T-cell (primary cell): ENCODE data around the gene SEL1L2. TPM values are rescaled to one million over a fixed set of nuclear protein-coding genes. Genes with fewer than 3 reads are reported as not detected.

Experiments used
- ATAC-seq, 4 experiments: fragments of 200-7000 bp in 3 of 4; fragments of 150-1000 bp in 1 of 4; cut with Tn5 transposase; replicated peaks in 1 of 4; 1 replicate in 3 of 4; 2 replicates in 1 of 4; pipeline ENCODE4 v1.10.0; 2021; ENCODE audit warnings: moderate library complexity in 3 of 4, mild to moderate bottlenecking in 2 of 4, moderate number of reproducible peaks in 1 of 4
- CTCF ChIA-PET, 2 donors: fragments of 300-600 bp; sonication (Branson Sonifier 250); formaldehyde crosslinking; loops; one replicate each; lab custom pipeline; 2022; ENCODE audit warnings: antibody characterized with exemption in 2 of 2; lab: Charles Lee
- POLR2A ChIA-PET, 2 donors: fragments of 300-600 bp; sonication (Branson Sonifier 250); formaldehyde crosslinking; loops; one replicate each; lab custom pipeline; 2022; ENCODE audit warnings: antibody characterized with exemption in 2 of 2; lab: Charles Lee
- DNase-seq, 35 experiments: peaks; one replicate each; pipeline versions ENCODE4 v3.0.0 to v3.0.0-alpha.2; 2013 to 2023
- H3K27ac ChIP-seq: one replicate; pipeline ENCODE4 v1.5.1; 2013; ENCODE audit warnings: low read length
- H3K27me3 ChIP-seq, 2 experiments: replicated peaks in 1 of 2; 1 replicate in 1 of 2; 2 replicates in 1 of 2; pipeline versions ENCODE4 v1.6.1 to v1.7.0; 2013; ENCODE audit warnings: low read length in 1 of 2, mixed read lengths in 1 of 2; ENCODE audit not compliant: control insufficient read depth in 2 of 2, insufficient read depth in 2 of 2; ENCODE audit errors: extremely low read depth in 1 of 2
- H3K36me3 ChIP-seq, 2 donors: 1 replicate in 1 of 2; 2 replicates in 1 of 2; pipeline versions ENCODE4 v1.6.1 to v1.7.0; 2013; ENCODE audit warnings: low read length in 1 of 2; ENCODE audit not compliant: control insufficient read depth in 2 of 2, insufficient read depth in 1 of 2; ENCODE audit errors: extremely low read depth in 1 of 2
- H3K4me1 ChIP-seq, 2 experiments: 1 replicate in 1 of 2; 2 replicates in 1 of 2; pipeline versions ENCODE4 v1.6.1 to v1.7.0; 2013; ENCODE audit warnings: low read length in 2 of 2, mixed read lengths in 1 of 2; ENCODE audit not compliant: insufficient read depth in 2 of 2, control insufficient read depth in 1 of 2; ENCODE audit errors: extremely low read depth in 1 of 2
- H3K4me3 ChIP-seq, 2 donors: 1 replicate in 1 of 2; 2 replicates in 1 of 2; pipeline versions ENCODE4 v1.5.1 to v1.7.0; 2013; ENCODE audit warnings: mild to moderate bottlenecking in 2 of 2, low read length in 1 of 2, moderate library complexity in 1 of 2; ENCODE audit not compliant: control insufficient read depth in 1 of 2; ENCODE audit errors: extremely low read depth in 1 of 2
- H3K9me3 ChIP-seq: 2 replicates; pipeline ENCODE4 v1.7.0; 2013
- H3K27ac Mint-ChIP-seq, 2 donors: one replicate each; pipeline ENCODE4 v1.8.0; 2020 to 2021; ENCODE audit warnings: mild to moderate bottlenecking in 2 of 2, mixed read lengths in 2 of 2
- H3K27me3 Mint-ChIP-seq, 2 donors: one replicate each; pipeline ENCODE4 v1.8.0; 2021 to 2022; ENCODE audit warnings: mixed read lengths in 2 of 2
- H3K36me3 Mint-ChIP-seq: one replicate; pipeline ENCODE4 v1.8.0; 2021; ENCODE audit warnings: mixed read lengths
- H3K4me1 Mint-ChIP-seq, 3 donors: one replicate each; pipeline ENCODE4 v1.8.0; 2020 to 2022; ENCODE audit warnings: mixed read lengths in 3 of 3, mild to moderate bottlenecking in 1 of 3
- H3K4me3 Mint-ChIP-seq, 3 donors: one replicate each; pipeline ENCODE4 v1.8.0; 2020 to 2022; ENCODE audit warnings: mild to moderate bottlenecking in 3 of 3, mixed read lengths in 3 of 3, moderate library complexity in 3 of 3
- H3K9me3 Mint-ChIP-seq, 3 donors: one replicate each; pipeline ENCODE4 v1.8.0; 2020 to 2022; ENCODE audit warnings: mixed read lengths in 3 of 3
- WGBS: methylation state at CpG from one replicate; pipeline ENCODE4 v1.1.5; 2013; ENCODE audit warnings: missing lambda C conversion rate; ENCODE audit not compliant: insufficient coverage; 5-methylcytosine and 5-hydroxymethylcytosine counted together
- total RNA-seq, 35 experiments: library from RNA in 6 of 35; stranded (reverse) in 6 of 35; fragments of 120-200 nt in 1 of 35; gene quantifications; one replicate each; pipeline versions ENCODE4 v1.2.1 to v1.2.4 and lab custom pipeline; 2013 to 2026

SEL1L2 gene
- total RNA-seq, 5 donors from 2014 or later (not counting 1 experiment from before 2014, with no cell fraction given), result not detected

DNA sequence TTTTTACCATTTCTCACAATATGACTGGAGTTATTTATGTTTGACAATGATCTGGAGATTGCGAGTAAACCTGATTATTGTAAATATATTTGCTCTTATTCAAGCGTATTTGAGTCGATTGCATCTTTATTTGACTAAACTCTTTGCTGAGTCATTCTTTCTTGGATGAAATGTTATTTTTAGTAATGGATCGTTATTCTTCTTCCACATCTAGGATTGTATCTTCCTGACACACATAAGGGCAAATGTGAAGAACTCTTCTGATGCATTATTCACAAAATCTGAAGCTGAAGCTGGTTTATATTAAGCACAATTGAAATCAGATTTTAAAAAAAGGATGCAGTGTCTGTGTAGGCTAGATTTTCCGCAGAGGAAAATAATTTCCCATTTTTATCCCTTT is 68.2 kb downstream of the SEL1L2 start:
- Mint-ChIP-seq H3K36me3 (no peaks in the 10 kb centered on the region), H3K4me1 (no peaks in the 10 kb centered on the region), H3K27ac (no peak overlapping the region), H3K9me3 (no peaks in the 10 kb centered on the region), H3K27me3 (peaks cover 3 to 5% of the 10 kb centered on the region in 2 donors), H3K4me3 (no peak overlapping the region)
- H3K27ac ChIP-seq, result no peak overlapping the region
- POLR2A ChIA-PET, result interaction anchor here in 1 of 2 donors (0.7 kb wide), 1 partner anchor 70 kb away, joined by 3 read pairs; no protein-coding TSS in a partner anchor
- H3K9me3 ChIP-seq, result no peaks in the 10 kb centered on the region
- no peaks in the 10 kb centered on the region for H3K27me3 ChIP-seq
- WGBS, result no CpG with 5 or more reads among the region's 5 CpGs
- DNase-seq, result no peak
- no peak for ATAC-seq
- H3K36me3 ChIP-seq, result no peaks in the 10 kb centered on the region
- CTCF ChIA-PET, result no interaction called here
- no peak overlapping the region for H3K4me3 ChIP-seq
- no peaks in the 10 kb centered on the region for H3K4me1 ChIP-seq

DNA sequence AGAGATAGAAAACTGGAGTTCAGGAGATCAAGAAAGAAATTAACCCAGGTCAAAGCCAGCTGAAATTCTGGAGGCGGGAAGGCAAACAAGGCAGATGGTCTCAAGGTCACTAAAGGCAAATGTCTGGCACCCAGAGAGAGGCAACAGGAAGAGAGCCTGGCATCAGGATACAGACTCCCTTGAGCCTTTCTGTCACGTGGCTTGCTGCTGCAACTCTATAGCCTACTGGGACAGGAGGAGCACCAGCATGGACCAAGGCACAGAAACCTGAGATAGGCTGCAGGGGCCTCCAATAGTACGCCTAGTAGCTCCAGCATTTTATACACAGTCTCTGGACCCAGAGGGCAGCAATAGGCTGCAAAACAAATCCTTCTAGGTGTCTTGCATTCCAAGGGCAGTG is 75.1 kb downstream of the SEL1L2 start:
- Mint-ChIP-seq H3K27me3 (peaks cover 0 to 5% of the 10 kb centered on the region in 2 donors), H3K4me3 (no peak overlapping the region), H3K9me3 (no peaks in the 10 kb centered on the region), H3K36me3 (no peaks in the 10 kb centered on the region), H3K27ac (no peak overlapping the region), H3K4me1 (no peaks in the 10 kb centered on the region)
- no peak for ATAC-seq
- Histone ChIP-seq H3K4me3 (no peak overlapping the region), H3K36me3 (no peaks in the 10 kb centered on the region), H3K9me3 (no peaks in the 10 kb centered on the region), H3K27ac (no peak overlapping the region), H3K4me1 (no peaks in the 10 kb centered on the region), H3K27me3 (no peaks in the 10 kb centered on the region)
- ChIA-PET CTCF (no interaction called here), POLR2A (no interaction called here)
- no peak for DNase-seq
- 63% methylated on average over 2 of the region's 3 CpGs for WGBS

DNA sequence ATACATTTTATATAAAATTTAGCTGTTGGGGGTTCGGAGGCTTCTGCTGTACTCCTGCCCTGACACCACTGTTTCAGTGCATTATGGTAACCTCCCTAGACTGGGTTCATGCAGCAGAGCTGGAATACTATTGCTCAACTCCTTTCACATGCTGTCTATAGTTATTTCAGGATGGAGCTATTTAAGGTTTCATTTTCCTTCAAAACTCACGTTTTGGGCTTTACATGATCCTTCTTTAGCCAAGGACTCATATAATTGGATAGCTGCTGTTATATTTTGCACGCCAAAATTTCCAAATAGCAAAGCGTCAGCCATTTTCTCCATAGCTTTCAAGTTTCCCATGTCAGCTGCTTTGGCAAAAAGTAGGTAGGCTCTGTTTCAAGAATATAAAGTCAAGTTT is 76.8 kb downstream of the SEL1L2 start:
- Histone ChIP-seq H3K4me3 (no peak overlapping the region), H3K27ac (no peak overlapping the region), H3K36me3 (no peaks in the 10 kb centered on the region), H3K9me3 (no peaks in the 10 kb centered on the region), H3K4me1 (no peaks in the 10 kb centered on the region), H3K27me3 (no peaks in the 10 kb centered on the region)
- no peak overlapping the region for H3K4me3 Mint-ChIP-seq
- DNase-seq (no peak), ATAC-seq (no peak)
- no peaks in the 10 kb centered on the region for H3K36me3 Mint-ChIP-seq
- peaks cover 0 to 3% of the 10 kb centered on the region in 2 donors for H3K27me3 Mint-ChIP-seq
- no CpG with 5 or more reads among the region's 4 CpGs for WGBS
- no peaks in the 10 kb centered on the region for H3K4me1 Mint-ChIP-seq
- H3K9me3 Mint-ChIP-seq, result no peaks in the 10 kb centered on the region
- CTCF ChIA-PET, result no interaction called here
- POLR2A ChIA-PET, result no interaction called here
- H3K27ac Mint-ChIP-seq, result no peak overlapping the region

DNA sequence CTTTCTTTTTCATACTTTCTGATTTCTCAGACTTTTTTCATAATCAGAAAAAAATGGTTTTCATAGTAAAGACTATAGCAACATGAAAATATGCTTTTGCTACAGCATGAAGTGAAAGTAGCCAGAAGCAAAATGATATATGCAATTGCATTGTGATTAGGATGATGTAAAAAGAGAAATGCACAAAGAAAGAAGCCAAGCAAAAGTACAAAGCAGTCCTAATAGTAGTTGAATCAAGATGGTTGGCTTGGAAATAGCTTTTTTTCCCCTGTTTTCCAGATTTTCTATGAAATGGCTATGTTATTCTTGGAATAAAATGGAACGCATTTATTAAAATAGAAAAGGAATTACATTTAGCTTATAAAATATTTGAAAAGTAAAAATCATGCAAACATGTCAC is 77.3 kb downstream of the SEL1L2 start:
- no peak for ATAC-seq
- no CpG with 5 or more reads among the region's 1 CpG for WGBS
- CTCF ChIA-PET, result no interaction called here
- DNase-seq, result no peak
- Histone ChIP-seq H3K27ac (no peak overlapping the region), H3K36me3 (no peaks in the 10 kb centered on the region), H3K4me1 (no peaks in the 10 kb centered on the region), H3K4me3 (no peak overlapping the region), H3K27me3 (no peaks in the 10 kb centered on the region), H3K9me3 (no peaks in the 10 kb centered on the region)
- no peak overlapping the region for H3K4me3 Mint-ChIP-seq
- POLR2A ChIA-PET, result no interaction called here
- no peaks in the 10 kb centered on the region for H3K9me3 Mint-ChIP-seq
- H3K4me1 Mint-ChIP-seq, result no peaks in the 10 kb centered on the region
- no peak overlapping the region for H3K27ac Mint-ChIP-seq
- H3K27me3 Mint-ChIP-seq, result peaks cover 0 to 3% of the 10 kb centered on the region in 2 donors
- no peaks in the 10 kb centered on the region for H3K36me3 Mint-ChIP-seq

DNA sequence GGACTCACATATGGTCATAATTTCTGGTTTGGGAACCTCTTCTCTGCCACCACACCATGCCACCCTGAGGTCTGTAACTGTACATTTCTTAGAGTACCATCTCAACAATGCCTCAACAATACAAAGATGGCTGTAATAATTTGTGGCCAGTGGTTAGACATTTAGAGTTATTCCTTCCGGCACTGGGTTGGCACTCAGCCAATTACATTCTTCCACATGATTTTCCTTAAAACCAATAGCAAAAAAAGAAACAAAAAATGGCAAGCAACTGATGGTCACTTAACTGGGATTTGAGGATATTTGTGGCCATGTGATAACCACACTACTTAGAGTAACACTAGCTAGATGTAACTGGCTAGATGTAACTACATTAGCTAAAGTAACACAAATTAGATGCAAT is 79.9 kb downstream of the SEL1L2 start:
- POLR2A ChIA-PET, result no interaction called here
- Mint-ChIP-seq H3K9me3 (no peaks in the 10 kb centered on the region), H3K36me3 (no peaks in the 10 kb centered on the region), H3K27ac (no peak overlapping the region), H3K4me3 (no peak overlapping the region), H3K4me1 (no peaks in the 10 kb centered on the region), H3K27me3 (peaks cover 0 to 3% of the 10 kb centered on the region in 2 donors)
- CTCF ChIA-PET, result no interaction called here
- ATAC-seq, result no peak
- Histone ChIP-seq H3K27ac (no peak overlapping the region), H3K27me3 (no peaks in the 10 kb centered on the region), H3K4me3 (no peak overlapping the region), H3K4me1 (no peaks in the 10 kb centered on the region), H3K9me3 (no peaks in the 10 kb centered on the region), H3K36me3 (no peaks in the 10 kb centered on the region)
- no peak for DNase-seq
- WGBS, result no CpG with 5 or more reads among the region's 1 CpG

DNA sequence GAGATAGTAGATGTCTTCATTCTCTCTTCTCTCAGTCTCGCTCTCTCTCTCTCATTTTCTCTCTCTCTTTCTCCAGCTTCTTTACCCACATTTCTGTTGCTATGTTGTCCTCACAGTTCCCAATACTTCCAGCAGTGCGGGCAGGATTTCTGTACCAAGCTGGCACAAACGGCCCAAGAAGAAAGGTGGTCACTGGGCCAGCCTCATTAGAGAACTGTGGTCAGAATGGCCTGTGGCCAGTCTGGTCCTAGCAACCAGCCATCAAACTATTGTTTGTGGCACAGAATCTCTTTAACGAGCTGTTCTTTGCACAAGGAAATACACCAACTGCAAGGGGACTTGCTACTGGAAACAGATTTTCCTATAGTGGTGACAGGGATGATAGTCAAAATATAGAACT is 81.3 kb downstream of the SEL1L2 start:
- Histone ChIP-seq H3K36me3 (no peaks in the 10 kb centered on the region), H3K9me3 (no peaks in the 10 kb centered on the region), H3K27ac (no peak overlapping the region), H3K4me1 (no peaks in the 10 kb centered on the region), H3K4me3 (no peak overlapping the region), H3K27me3 (no peaks in the 10 kb centered on the region)
- Mint-ChIP-seq H3K36me3 (no peaks in the 10 kb centered on the region), H3K4me3 (no peak overlapping the region), H3K27ac (no peak overlapping the region), H3K4me1 (no peaks in the 10 kb centered on the region), H3K27me3 (peaks cover 0 to 3% of the 10 kb centered on the region in 2 donors), H3K9me3 (no peaks in the 10 kb centered on the region)
- DNase-seq (no peak), ATAC-seq (no peak)
- ChIA-PET POLR2A (no interaction called here), CTCF (no interaction called here)
- WGBS, result 75% methylated on average over 2 of the region's 4 CpGs

DNA sequence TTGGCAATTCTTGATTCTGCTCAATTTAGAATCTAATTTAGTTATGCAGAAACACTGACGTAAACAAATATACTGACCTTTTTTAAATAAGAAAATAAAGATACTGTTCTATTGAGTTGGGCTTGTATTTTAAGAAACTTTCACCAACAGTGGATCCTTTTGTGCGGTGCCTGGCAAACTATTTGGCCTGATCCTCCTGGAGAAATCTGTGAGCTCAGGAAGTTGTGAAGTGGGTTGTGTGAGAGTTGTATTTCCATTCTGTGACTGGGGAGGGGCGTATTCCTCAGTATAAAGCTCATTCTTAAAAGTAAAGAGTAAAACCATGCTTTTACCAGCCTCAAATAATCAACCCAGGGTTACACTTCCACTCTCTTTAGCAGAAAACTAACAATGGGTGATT is 85.6 kb downstream of the SEL1L2 start:
- H3K36me3 Mint-ChIP-seq, result no peaks in the 10 kb centered on the region
- Histone ChIP-seq H3K4me3 (no peak overlapping the region), H3K27me3 (no peaks in the 10 kb centered on the region), H3K4me1 (no peaks in the 10 kb centered on the region), H3K9me3 (no peaks in the 10 kb centered on the region), H3K27ac (no peak overlapping the region), H3K36me3 (no peaks in the 10 kb centered on the region)
- CTCF ChIA-PET, result no interaction called here
- H3K27me3 Mint-ChIP-seq, result no peaks in the 10 kb centered on the region
- no peaks in the 10 kb centered on the region for H3K4me1 Mint-ChIP-seq
- DNase-seq (no peak), ATAC-seq (no peak)
- POLR2A ChIA-PET, result no interaction called here
- H3K4me3 Mint-ChIP-seq, result no peak overlapping the region
- 100% methylated on average over 1 of the region's 3 CpGs for WGBS
- no peak overlapping the region for H3K27ac Mint-ChIP-seq
- peaks cover 0 to 6% (median 0%) of the 10 kb centered on the region in 3 donors for H3K9me3 Mint-ChIP-seq
